Measurements from ENCODE around the gene VEZF1. TPM values are rescaled to one million over a fixed set of nuclear protein-coding genes. Genes with fewer than 3 reads are reported as not detected.

VEZF1 gene
- total and polyA plus RNA-seq, 2 experiments from 2014 or later = 20.9 to 57.3 TPM

DNA sequence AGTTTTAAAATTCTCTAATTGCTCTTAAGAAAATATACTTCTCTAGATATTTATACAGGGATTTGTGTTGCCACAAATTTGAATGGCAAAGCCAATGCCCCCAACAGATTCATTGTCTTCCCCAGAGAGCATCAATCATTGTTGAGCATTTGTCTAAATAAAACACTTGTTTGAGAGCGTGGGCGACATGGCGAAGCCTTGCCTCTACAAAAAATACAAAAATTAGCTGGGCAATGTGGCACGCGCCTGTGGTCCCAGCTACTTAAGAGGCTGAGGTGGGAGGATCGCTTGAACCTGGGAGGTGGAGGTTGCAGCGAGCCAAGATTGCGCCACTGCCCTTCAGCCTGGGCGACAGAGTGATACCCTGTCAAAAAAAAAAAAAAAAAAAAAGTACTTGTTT lies 32.3 kb upstream of the VEZF1 start:
- Histone ChIP-seq H3K79me2 (no peaks in the 10 kb centered on the region), H3K4me2 (no peak overlapping the region), H3K4me3 (no peak overlapping the region), H3K27ac (no peak overlapping the region), H3K9me2 (replicated peaks; ENCODE audit: insufficient read depth) (no peaks in the 10 kb centered on the region), H3K27me3 (peaks cover 5% of the 10 kb centered on the region), H3K4me1 (ENCODE audit: insufficient read depth) (no peaks in the 10 kb centered on the region), H3K36me3 (replicated peaks; ENCODE audit: insufficient read depth, low read depth) (no peaks in the 10 kb centered on the region), H4K20me1 (ENCODE audit: insufficient read depth, poor library complexity, severe bottlenecking) (no peaks in the 10 kb centered on the region), H3K9me3 (ENCODE audit: low read depth) (no peaks in the 10 kb centered on the region), H2AFZ (no peak overlapping the region)
- WGBS (ENCODE audit: low lambda C conversion rate, missing lambda C conversion rate) = 92% methylated on average over 9 of the region's 9 CpGs
- no peak for DNase-seq (ENCODE audit: low spot score)
- TF ChIP-seq EZH2 (IDR thresholded peaks at IDR 0.05; ENCODE audit: borderline replicate concordance) (no peak), EZH2phosphoT487 (IDR thresholded peaks at IDR 0.05; ENCODE audit: low read depth, severe bottlenecking, unreplicated experiment) (no peak)
- TF ChIP-seq, protein P1, sequence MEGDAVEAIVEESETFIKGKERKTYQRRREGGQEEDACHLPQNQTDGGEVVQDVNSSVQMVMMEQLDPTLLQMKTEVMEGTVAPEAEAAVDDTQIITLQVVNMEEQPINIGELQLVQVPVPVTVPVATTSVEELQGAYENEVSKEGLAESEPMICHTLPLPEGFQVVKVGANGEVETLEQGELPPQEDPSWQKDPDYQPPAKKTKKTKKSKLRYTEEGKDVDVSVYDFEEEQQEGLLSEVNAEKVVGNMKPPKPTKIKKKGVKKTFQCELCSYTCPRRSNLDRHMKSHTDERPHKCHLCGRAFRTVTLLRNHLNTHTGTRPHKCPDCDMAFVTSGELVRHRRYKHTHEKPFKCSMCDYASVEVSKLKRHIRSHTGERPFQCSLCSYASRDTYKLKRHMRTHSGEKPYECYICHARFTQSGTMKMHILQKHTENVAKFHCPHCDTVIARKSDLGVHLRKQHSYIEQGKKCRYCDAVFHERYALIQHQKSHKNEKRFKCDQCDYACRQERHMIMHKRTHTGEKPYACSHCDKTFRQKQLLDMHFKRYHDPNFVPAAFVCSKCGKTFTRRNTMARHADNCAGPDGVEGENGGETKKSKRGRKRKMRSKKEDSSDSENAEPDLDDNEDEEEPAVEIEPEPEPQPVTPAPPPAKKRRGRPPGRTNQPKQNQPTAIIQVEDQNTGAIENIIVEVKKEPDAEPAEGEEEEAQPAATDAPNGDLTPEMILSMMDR (IDR thresholded peaks at IDR 0.05; ENCODE audit: poor library complexity) = no peak

GRCh38 chr17:58019521-58019920 lies 31.5 kb upstream of the VEZF1 start:
- H3K4me2 ChIP-seq = no peak overlapping the region
- H3K27ac ChIP-seq = no peak overlapping the region
- no peaks in the 10 kb centered on the region for H3K9me3 ChIP-seq (ENCODE audit: low read depth)
- no peak overlapping the region for H3K4me3 ChIP-seq
- TF ChIP-seq, protein P1 (IDR thresholded peaks at IDR 0.05; ENCODE audit: poor library complexity) = no peak
- no peak for TF ChIP-seq EZH2phosphoT487 (IDR thresholded peaks at IDR 0.05; ENCODE audit: low read depth, severe bottlenecking, unreplicated experiment)
- no peak for TF ChIP-seq EZH2 (IDR thresholded peaks at IDR 0.05; ENCODE audit: borderline replicate concordance)
- H3K4me1 ChIP-seq (ENCODE audit: insufficient read depth) = no peaks in the 10 kb centered on the region
- H3K27me3 ChIP-seq = no peaks in the 10 kb centered on the region
- no peak for DNase-seq (ENCODE audit: low spot score)
- H2AFZ ChIP-seq = no peak overlapping the region
- no peaks in the 10 kb centered on the region for H4K20me1 ChIP-seq (ENCODE audit: insufficient read depth, poor library complexity, severe bottlenecking)
- H3K9me2 ChIP-seq (replicated peaks; ENCODE audit: insufficient read depth) = no peaks in the 10 kb centered on the region
- H3K79me2 ChIP-seq = no peaks in the 10 kb centered on the region
- H3K36me3 ChIP-seq (replicated peaks; ENCODE audit: insufficient read depth, low read depth) = no peaks in the 10 kb centered on the region

- H3K4me1 ChIP-seq (ENCODE audit: insufficient read depth) = no peaks in the 10 kb centered on the region
- TF ChIP-seq EZH2phosphoT487 (IDR thresholded peaks at IDR 0.05; ENCODE audit: low read depth, severe bottlenecking, unreplicated experiment) = no peak
- TF ChIP-seq, protein P1 (IDR thresholded peaks at IDR 0.05; ENCODE audit: poor library complexity) = no peak
- no peak for TF ChIP-seq EZH2 (IDR thresholded peaks at IDR 0.05; ENCODE audit: borderline replicate concordance)
- no peaks in the 10 kb centered on the region for H3K79me2 ChIP-seq
- no peaks in the 10 kb centered on the region for H4K20me1 ChIP-seq (ENCODE audit: insufficient read depth, poor library complexity, severe bottlenecking)
- H2AFZ ChIP-seq = no peak overlapping the region
- H3K4me2 ChIP-seq = no peak overlapping the region
- WGBS (ENCODE audit: low lambda C conversion rate, missing lambda C conversion rate) = 88% methylated on average over 3 of the region's 3 CpGs
- H3K27me3 ChIP-seq = no peaks in the 10 kb centered on the region
- H3K9me2 ChIP-seq (replicated peaks; ENCODE audit: insufficient read depth) = no peaks in the 10 kb centered on the region
- DNase-seq (ENCODE audit: low spot score) = no peak
- H3K27ac ChIP-seq = no peak overlapping the region
- H3K9me3 ChIP-seq (ENCODE audit: low read depth) = no peaks in the 10 kb centered on the region
- H3K4me3 ChIP-seq = no peak overlapping the region
- H3K36me3 ChIP-seq (replicated peaks; ENCODE audit: insufficient read depth, low read depth) = no peaks in the 10 kb centered on the region
Measured at GRCh38 chr17:58019039-58019438, 31.0 kb upstream of the VEZF1 start.
